ENCODE data around the gene TAS2R20.

TAS2R20 gene

GRCh38 chr12:10959804-10960203, 38.3 kb downstream of the TAS2R20 start:
- DNase-seq (ENCODE audit: low spot score): no peak

- no peak for DNase-seq (ENCODE audit: low spot score)
Observed at GRCh38 chr12:10957741-10958140, 40.4 kb downstream of the TAS2R20 start.

GRCh38 chr12:10956085-10956484, 42.0 kb downstream of the TAS2R20 start:
- no peak for DNase-seq (ENCODE audit: low spot score)

GRCh38 chr12:10952645-10953044, 45.5 kb downstream of the TAS2R20 start:
- DNase-seq (ENCODE audit: low spot score): no peak
